Endothelial cell of umbilical vein (primary cell): ENCODE data around the gene KIF3A. TPM values are rescaled to one million over a fixed set of nuclear protein-coding genes. Genes with fewer than 3 reads are reported as not detected.

Experiments
- BruUV-seq: library from RNA; stranded (reverse); fragments of 400-500 nt; replicated peaks from 2 replicates; lab custom pipeline; 2021; lab: Mats Ljungman, UMichigan
- CTCF ChIA-PET: fragments of 300-600, 350-600 bp; sonication (Branson Sonifier 250); formaldehyde crosslinking; loops from one replicate; lab custom pipeline; 2021; ENCODE audit warnings: antibody characterized with exemption, inconsistent platforms; lab: Charles Lee
- POLR2A ChIA-PET: fragments of 300-600, 350-600 bp; sonication (Branson Sonifier 250); formaldehyde crosslinking; loops from one replicate; lab custom pipeline; 2021; ENCODE audit warnings: antibody characterized with exemption, inconsistent platforms; lab: Charles Lee
- DNase-seq: peaks from one replicate; pipeline ENCODE4 v3.0.0-alpha.2; 2011; ENCODE audit warnings: low read depth, low spot score
- FAIRE-seq: peaks from 2 replicates; lab custom pipeline; 2011; peaks lifted over from hg19 to GRCh38; lab: Jason Lieb, UNC
- H2AFZ ChIP-seq: 2 replicates; pipeline ENCODE4 v1.6.0; 2012; ENCODE audit warnings: low read depth, low read length, control low read depth, inconsistent platforms
- H3K27ac ChIP-seq: 2 replicates; pipeline ENCODE4 v1.5.1; 2011; ENCODE audit warnings: low read depth, mild to moderate bottlenecking, control low read depth, low read length, moderate library complexity; ENCODE audit not compliant: insufficient read depth
- H3K27me3 ChIP-seq, 2 experiments: 2 replicates each; pipeline versions ENCODE4 v1.6.0 to v1.6.1; 2011; ENCODE audit warnings: low read length in 2 of 2, mixed read lengths in 1 of 2; ENCODE audit not compliant: control insufficient read depth in 2 of 2, insufficient read depth in 2 of 2
- H3K36me3 ChIP-seq, 2 experiments: 2 replicates in 1 of 2; 3 replicates in 1 of 2; pipeline ENCODE4 v1.5.1; 2011; ENCODE audit warnings: low read length in 2 of 2, mild to moderate bottlenecking in 1 of 2, moderate library complexity in 1 of 2; ENCODE audit not compliant: control insufficient read depth in 2 of 2, insufficient read depth in 2 of 2; ENCODE audit errors: extremely low read depth in 1 of 2
- H3K4me1 ChIP-seq: 3 replicates; pipeline ENCODE4 v1.5.1; 2011; ENCODE audit warnings: mild to moderate bottlenecking, low read length; ENCODE audit not compliant: control insufficient read depth, insufficient read depth; ENCODE audit errors: extremely low read depth
- H3K4me2 ChIP-seq: 2 replicates; pipeline ENCODE4 v1.6.1; 2011; ENCODE audit warnings: low read length, control low read depth, mixed read lengths; ENCODE audit not compliant: insufficient read depth
- H3K4me3 ChIP-seq, 3 experiments: fragments of 200-600 bp in 1 of 3; sonication (generic), shearing (Covaris generic) in 1 of 3; replicated peaks in 1 of 3; 2 replicates each; pipeline ENCODE4 v1.5.1; 2011 to 2016; ENCODE audit warnings: control low read depth in 3 of 3, low read length in 3 of 3, mild to moderate bottlenecking in 2 of 3, inconsistent platforms in 1 of 3, low read depth in 1 of 3, moderate library complexity in 1 of 3; ENCODE audit not compliant: insufficient read depth in 1 of 3
- H3K79me2 ChIP-seq: 2 replicates; pipeline ENCODE4 v1.6.0; 2012; ENCODE audit warnings: low read length, inconsistent platforms; ENCODE audit not compliant: control insufficient read depth, insufficient read depth
- H3K9ac ChIP-seq: replicated peaks from 2 replicates; pipeline ENCODE3; 2011; ENCODE audit warnings: low read length, control low read depth; ENCODE audit not compliant: insufficient read depth; ENCODE audit errors: extremely low read depth
- H3K9me1 ChIP-seq: replicated peaks from 3 replicates; pipeline ENCODE4 v1.6.0; 2011; ENCODE audit warnings: mild to moderate bottlenecking, low read length; ENCODE audit not compliant: control insufficient read depth, insufficient read depth; ENCODE audit errors: extremely low read depth
- H3K9me3 ChIP-seq: replicated peaks from 2 replicates; pipeline ENCODE4 v1.5.1; 2012; ENCODE audit warnings: low read length, inconsistent platforms; ENCODE audit not compliant: control insufficient read depth, insufficient read depth
- H4K20me1 ChIP-seq: replicated peaks from 2 replicates; pipeline ENCODE3; 2011; ENCODE audit warnings: mild to moderate bottlenecking, low read length; ENCODE audit not compliant: control insufficient read depth, insufficient read depth; ENCODE audit errors: extremely low read depth
- EZH2 ChIP-seq: IDR thresholded peaks from 2 replicates; pipeline ENCODE4 v1.6.1; 2012; ENCODE audit warnings: borderline replicate concordance, low read depth, mild to moderate bottlenecking, moderate library complexity, low read length, inconsistent platforms; ENCODE audit not compliant: severe bottlenecking
- FOS ChIP-seq: IDR thresholded peaks from 2 replicates; pipeline ENCODE4 v1.6.1; 2011; ENCODE audit warnings: mild to moderate bottlenecking, low read length, moderate library complexity, borderline replicate concordance; ENCODE audit not compliant: insufficient read depth
- GATA2 ChIP-seq: IDR thresholded peaks from 2 replicates; pipeline ENCODE4 v1.7.0; 2011; ENCODE audit warnings: low read depth, mild to moderate bottlenecking, moderate library complexity, mixed read lengths, low read length; ENCODE audit not compliant: insufficient read length, insufficient read depth
- JUN ChIP-seq: IDR thresholded peaks from 2 replicates; pipeline ENCODE4 v1.6.1; 2011; ENCODE audit warnings: borderline replicate concordance, low read depth; ENCODE audit not compliant: insufficient read length, insufficient read depth
- MYC ChIP-seq: IDR thresholded peaks from one replicate; pipeline ENCODE4 v1.6.1; 2011; ENCODE audit warnings: mild to moderate bottlenecking, low read depth, low read length
- POLR2A ChIP-seq: IDR thresholded peaks from 2 replicates; pipeline ENCODE4 v1.6.1; 2012; ENCODE audit warnings: low read depth, mild to moderate bottlenecking, control low read depth, low read length
- POLR2AphosphoS5 ChIP-seq: IDR thresholded peaks from 2 replicates; pipeline ENCODE4 v1.6.1; 2012; ENCODE audit warnings: low read depth, mild to moderate bottlenecking, control low read depth, low read length, moderate library complexity; ENCODE audit not compliant: insufficient read depth
- dilution Hi-C: fragments of 300-500 bp; cut with MboI; formaldehyde crosslinking; loops from one replicate; pipeline ENCODE4 v1.15.0; 2019; ENCODE audit warnings: low sequenced_read_pairs; ENCODE audit not compliant: extremely low pct_ligation_motif_present
- intact Hi-C: fragments of 100-400 bp; cut with micrococcal nuclease; formaldehyde crosslinking; loops from one replicate; pipeline ENCODE4 v1.10.0; 2022
- polyA plus RNA-seq, 4 experiments: library from polyadenylated mRNA; depleted of rRNA in 3 of 4; stranded (reverse) in 3 of 4; unstranded in 1 of 4; fragments of >200 nt; gene quantifications; 2 replicates each; pipeline versions ENCODE4 v1.2.1 to v1.2.3, GENCODE V29; 2011 to 2012; ENCODE audit warnings: missing spikeins in 1 of 4
- total RNA-seq: library from RNA; stranded (reverse); gene quantifications from 2 replicates; pipeline ENCODE4 v1.2.3, GENCODE V29; 2021
- TF ChIP-seq, protein P1 (sequence below): IDR thresholded peaks from 2 replicates; pipeline ENCODE4 v1.6.1; 2011; ENCODE audit not compliant: insufficient read depth, insufficient read length
- TF ChIP-seq, protein P2 (sequence below), 2 donors: IDR thresholded peaks; 1 replicate in 1 of 2; 2 replicates in 1 of 2; pipeline ENCODE4 v1.5.1; 2011; ENCODE audit warnings: low read length in 2 of 2, mild to moderate bottlenecking in 2 of 2, moderate library complexity in 2 of 2, control low read depth in 1 of 2, inconsistent platforms in 1 of 2, low read depth in 1 of 2; ENCODE audit not compliant: insufficient read depth in 1 of 2; ENCODE audit errors: extremely low read depth in 1 of 2

Gene KIF3A
- total and polyA plus RNA-seq, 2 donors (not counting 3 experiments of a cell fraction or from before 2014, with no cell fraction given): 3.3 to 11.2 TPM

DNA sequence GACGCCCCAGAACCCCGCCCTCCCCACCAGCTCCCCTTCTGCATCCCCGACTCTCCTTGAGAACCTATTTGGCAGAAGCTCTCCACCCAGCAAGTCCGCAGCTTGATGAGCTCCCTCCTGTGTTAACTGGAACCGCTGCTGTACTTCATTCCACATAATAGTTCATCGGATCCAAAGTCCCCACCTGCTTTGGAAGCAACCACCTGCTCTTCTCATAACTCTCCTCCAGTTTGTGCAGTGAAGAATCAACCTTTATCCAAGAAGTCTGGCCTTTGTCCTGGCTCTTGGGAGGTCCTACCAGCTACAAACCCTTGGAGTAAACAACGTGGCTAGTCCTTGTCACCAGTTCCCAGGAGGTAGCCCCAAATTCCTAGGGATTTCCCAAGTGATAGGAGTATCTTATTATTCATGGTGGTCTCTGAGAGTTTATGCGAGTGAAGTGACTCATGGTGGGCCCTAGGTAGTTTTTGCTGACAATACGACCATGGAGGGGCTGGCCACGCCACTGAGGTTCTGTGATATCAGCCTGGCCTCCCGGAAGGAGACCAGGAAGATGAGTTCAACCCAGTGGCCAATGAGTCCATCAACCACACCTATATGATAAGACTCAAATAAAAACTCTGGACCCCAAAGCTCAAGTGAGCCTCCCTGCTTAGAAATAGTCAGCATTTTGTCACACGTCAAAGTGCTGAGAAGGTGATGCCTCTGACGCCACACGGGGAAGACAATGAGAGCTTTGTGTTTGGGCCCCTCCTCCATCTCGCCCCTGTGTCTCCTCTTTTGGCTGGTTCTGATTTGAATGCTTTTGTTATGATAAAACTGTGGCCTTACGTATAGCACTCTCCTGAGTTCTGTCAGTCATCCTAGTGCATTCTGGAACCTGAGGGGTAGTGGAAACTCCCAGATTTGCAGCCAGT, 67.1 kb downstream of the KIF3A start:
- Histone ChIP-seq H3K4me3 (no peak overlapping the region), H3K27ac (no peak overlapping the region), H3K9me3 (no peaks in the 10 kb centered on the region), H3K4me2 (no peak overlapping the region), H3K79me2 (no peaks in the 10 kb centered on the region), H3K4me1 (peaks cover 6% of the 10 kb centered on the region), H3K36me3 (no peaks in the 10 kb centered on the region), H3K27me3 (peaks cover 0 to 2% of the 10 kb centered on the region in 2 experiments), H3K9ac (no peak overlapping the region), H3K9me1 (no peaks in the 10 kb centered on the region), H4K20me1 (no peaks in the 10 kb centered on the region), H2AFZ (no peak overlapping the region)
- TF ChIP-seq EZH2: no peak
- TF ChIP-seq, protein P1, sequence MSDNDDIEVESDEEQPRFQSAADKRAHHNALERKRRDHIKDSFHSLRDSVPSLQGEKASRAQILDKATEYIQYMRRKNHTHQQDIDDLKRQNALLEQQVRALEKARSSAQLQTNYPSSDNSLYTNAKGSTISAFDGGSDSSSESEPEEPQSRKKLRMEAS: no peak
- TF ChIP-seq FOS: no peak
- TF ChIP-seq MYC: no peak
- TF ChIP-seq, protein P2, sequence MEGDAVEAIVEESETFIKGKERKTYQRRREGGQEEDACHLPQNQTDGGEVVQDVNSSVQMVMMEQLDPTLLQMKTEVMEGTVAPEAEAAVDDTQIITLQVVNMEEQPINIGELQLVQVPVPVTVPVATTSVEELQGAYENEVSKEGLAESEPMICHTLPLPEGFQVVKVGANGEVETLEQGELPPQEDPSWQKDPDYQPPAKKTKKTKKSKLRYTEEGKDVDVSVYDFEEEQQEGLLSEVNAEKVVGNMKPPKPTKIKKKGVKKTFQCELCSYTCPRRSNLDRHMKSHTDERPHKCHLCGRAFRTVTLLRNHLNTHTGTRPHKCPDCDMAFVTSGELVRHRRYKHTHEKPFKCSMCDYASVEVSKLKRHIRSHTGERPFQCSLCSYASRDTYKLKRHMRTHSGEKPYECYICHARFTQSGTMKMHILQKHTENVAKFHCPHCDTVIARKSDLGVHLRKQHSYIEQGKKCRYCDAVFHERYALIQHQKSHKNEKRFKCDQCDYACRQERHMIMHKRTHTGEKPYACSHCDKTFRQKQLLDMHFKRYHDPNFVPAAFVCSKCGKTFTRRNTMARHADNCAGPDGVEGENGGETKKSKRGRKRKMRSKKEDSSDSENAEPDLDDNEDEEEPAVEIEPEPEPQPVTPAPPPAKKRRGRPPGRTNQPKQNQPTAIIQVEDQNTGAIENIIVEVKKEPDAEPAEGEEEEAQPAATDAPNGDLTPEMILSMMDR (IDR thresholded peaks at IDR 0.05; ENCODE audit: extremely low read depth in 1 of 2, insufficient read depth in 1 of 2, low read depth in 1 of 2, low read length in 2 of 2): no peak
- TF ChIP-seq POLR2AphosphoS5: no peak
- TF ChIP-seq POLR2A: no peak
- no peak for TF ChIP-seq GATA2
- TF ChIP-seq JUN: no peak
- dilution Hi-C loops (no loop called here), intact Hi-C loops (no loop called here)
- no TSS peak for BruUV-seq
- FAIRE-seq: peak; percentile 4
- ChIA-PET CTCF (interaction anchor here (0.8 to 1.4 kb wide), 3 partner anchors 10 to 20 kb away, joined by 3 read pairs; no protein-coding TSS in a partner anchor), POLR2A (no interaction called here)
- no peak for DNase-seq
